Stimulated activated CD4-positive, alpha-beta T cell treated with anti-CD3 and anti-CD28 coated beads, Interleukin-4, amount 100 ng/mL, for 48 hours (primary cell): ENCODE results near the gene BICD2.
A peak's percentile ranks its signal among the peaks of the same experiment; 100 is the strongest.

Source experiments
- DNase-seq, 2 donors: peaks; one replicate each; pipeline ENCODE4 v3.0.0-alpha.2; 2020; ENCODE audit warnings: low read depth in 2 of 2

BICD2 gene

DNA sequence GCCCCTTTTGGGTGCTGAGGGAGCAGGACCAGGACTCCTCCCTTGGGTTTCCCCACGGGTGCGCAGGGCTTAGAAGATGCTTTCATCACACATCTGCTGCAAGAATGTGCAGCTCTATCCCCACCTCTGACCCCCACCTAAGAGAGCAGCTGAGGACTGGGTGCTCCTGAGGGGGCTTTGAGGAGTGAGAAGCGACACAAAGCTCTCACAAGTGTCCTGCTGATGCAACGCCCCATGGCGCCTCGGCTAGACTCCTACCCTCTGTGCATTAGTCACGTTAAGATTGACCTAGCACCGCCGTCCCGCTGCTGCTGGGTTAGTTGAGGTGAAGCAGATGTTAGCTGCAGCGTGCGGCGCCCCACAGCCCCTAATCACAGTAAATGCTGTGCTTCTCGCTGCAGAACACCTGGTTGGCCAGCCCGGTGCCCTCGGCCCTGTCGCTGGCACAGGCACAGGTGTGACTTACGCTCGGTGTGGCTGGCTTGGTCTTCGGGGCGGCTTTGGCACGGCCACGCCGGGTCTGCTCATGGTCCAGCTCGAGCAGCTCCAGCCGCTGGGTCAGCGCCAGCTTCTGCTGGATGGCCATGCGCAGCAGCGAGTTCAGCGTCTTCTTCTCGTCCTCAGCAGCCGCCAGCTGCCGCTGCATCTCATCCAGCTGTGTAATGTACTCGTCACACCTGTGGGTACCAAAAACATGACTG lies 49.7 kb downstream of the BICD2 start:
- no peak for DNase-seq

DNA sequence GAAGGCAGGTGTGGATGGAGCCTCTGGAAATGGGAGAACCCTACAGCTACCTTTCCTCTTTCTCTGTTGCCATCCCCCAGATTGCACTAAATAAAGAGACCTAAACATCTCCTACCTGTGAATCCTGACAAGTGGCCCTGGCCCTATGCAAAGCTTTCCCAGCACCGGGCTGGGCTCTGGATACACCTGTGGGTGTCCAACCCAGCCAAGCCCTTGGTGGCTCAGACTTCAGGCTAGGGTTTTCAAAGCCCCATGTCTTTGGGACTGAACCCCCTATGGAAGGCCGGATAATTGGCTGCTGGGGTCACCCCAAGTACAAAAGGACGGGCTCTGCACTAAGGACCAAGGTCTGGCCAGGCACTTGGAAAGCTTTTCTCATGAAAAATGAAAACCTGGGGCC lies 50.6 kb downstream of the BICD2 start:
- DNase-seq, result no peak

DNA sequence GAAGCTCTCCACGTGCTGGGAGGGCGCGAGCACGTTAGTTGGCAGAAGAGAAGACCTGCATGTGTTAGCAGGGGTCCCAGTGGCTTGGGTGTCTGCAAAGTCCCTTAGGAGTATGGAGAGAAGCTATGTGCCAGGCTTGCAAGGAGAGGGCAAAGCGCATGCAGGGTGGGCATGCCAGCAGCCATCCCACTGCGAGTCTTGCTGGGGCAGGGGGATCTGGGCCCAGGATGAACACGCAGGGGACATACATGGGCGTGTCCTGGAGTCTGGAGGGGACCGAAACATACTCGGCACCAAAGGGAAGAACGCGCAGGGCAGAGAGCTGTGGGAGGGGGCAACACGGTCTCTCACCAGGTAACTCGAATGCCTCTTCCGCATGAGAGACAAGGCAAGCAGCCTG lies 51.1 kb downstream of the BICD2 start:
- DNase-seq, result no peak

DNA sequence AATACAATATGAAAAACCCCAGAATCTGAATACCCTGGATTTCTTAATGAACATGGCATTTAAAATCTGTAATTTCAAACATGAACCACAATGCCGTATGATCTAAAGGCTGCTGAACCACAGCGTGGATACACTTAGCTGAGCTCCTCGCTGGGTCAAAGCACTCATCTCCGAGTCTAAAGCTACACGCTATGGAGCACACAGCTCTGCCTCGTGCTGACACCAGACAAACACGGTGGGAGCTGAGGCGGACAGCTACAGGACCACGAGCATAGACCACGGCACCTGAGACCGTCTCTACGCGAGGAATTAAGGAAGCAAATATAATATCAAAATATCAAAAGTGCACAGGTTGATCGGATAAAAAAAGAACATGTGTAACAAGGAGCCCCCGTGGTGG lies 51.9 kb downstream of the BICD2 start:
- no peak for DNase-seq

DNA sequence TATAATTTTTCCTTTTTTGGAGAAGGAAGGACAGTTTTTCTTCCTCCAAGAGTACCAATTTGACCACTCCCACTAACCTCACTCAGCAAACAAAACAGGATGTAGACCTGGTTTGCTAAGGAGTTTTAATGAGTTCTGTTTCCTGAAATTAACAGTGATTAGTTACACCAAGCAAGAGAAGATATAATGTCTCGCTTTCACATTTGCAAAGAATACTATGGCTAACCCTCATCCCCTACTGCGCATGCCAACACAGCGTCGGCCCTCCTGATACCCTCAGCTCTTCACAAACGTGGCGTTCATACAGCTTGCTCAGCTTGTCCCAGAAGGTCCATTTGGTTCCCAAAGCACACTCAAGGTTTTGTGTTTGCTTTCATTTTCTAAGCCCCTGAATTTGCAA lies 52.8 kb downstream of the BICD2 start:
- DNase-seq, result no peak

DNA sequence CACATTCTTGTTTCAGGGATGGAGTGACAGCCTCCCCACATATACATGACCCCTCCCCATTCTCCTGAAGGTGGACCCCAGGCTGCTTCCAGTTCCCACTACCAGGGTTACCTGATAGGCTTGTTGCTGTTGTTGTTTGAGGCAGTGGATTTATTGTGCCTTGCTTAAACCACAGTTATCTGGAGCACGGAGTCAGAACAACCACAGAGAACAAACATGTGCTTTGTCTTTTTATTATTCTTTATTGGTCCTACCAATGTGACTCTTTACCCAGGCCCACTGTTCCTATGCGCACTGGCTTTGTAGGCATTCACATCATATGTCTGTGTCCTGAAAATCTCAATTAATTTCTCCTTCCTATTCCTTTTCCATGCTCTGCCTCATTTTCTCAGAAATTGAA lies 53.5 kb downstream of the BICD2 start:
- no peak for DNase-seq

DNA sequence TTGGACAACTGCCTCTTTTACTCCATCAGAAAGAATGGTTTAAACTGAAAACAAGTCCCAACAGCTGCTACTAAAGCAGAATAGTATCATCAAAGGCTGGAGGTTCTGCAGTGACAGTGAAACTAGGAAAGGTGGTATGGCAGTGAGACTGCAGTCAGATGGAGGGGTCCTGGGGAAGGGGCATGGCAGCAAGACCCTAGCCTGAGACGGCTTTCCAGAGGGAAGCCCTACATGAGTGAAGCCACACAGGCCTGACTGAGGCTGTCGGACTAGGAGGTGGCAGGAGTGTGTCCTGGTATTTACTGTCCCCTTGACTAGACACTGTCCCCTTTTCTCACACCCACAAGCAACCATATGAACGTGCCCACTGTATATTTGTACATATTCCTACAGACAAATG lies 54.3 kb downstream of the BICD2 start:
- DNase-seq, result no peak

DNA sequence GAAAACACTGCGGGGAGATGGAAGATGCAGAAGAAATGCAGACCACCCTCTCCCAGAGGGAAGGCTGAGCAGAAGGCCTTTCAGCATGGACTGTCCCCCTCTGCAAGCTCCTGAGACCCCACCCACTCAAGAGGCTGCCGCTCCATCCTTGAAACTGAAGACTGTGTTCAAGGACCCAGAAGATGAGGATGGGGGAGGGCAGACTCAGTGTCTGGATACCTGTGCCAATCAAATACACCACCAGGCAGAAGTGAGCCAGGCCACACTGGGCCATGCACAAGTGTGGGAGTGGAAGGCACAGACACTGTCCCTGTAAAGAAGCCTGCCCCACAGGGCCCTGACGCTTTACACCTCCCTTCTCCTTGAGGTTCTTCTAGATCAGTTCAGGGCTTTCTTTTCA lies 54.7 kb downstream of the BICD2 start:
- no peak for DNase-seq

DNA sequence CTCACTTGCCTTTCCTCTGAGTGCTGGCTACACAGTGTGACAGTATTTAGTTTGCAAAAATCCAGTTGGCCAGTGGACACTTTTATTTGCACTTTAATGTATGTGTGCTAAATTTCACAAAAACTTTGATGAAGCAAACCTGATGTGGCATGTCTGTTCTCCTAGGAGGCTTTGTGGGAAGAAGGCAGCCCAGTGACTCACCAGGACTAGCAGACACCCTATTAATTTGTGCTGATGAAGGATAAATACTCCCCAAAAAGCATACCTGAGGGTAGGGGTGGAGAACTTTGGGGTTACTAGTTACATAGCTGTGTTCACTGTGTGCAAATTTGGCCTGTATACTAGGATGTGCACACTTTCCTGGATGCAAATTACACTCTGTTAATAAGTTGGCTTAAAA lies 55.4 kb downstream of the BICD2 start:
- no peak for DNase-seq

DNA sequence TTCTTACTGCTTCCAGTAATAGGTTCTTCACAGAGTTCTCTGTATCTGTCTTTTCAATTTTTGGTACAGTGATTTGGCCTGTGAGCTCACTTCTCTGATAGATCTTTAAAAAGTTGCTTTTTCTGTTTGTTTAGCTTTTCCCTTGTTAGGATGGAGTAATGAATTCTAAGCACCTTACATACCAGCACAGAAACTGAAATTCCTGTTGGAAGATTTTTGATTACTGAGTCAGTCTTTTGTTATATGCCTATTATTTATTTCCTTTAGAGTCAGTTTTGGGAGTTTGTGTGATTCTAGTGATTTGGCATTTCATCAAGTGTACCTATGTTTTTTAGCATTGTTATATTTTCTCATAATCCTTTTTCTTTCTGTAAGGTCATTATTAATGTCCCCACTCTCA lies 57.1 kb downstream of the BICD2 start:
- DNase-seq, result no peak

DNA sequence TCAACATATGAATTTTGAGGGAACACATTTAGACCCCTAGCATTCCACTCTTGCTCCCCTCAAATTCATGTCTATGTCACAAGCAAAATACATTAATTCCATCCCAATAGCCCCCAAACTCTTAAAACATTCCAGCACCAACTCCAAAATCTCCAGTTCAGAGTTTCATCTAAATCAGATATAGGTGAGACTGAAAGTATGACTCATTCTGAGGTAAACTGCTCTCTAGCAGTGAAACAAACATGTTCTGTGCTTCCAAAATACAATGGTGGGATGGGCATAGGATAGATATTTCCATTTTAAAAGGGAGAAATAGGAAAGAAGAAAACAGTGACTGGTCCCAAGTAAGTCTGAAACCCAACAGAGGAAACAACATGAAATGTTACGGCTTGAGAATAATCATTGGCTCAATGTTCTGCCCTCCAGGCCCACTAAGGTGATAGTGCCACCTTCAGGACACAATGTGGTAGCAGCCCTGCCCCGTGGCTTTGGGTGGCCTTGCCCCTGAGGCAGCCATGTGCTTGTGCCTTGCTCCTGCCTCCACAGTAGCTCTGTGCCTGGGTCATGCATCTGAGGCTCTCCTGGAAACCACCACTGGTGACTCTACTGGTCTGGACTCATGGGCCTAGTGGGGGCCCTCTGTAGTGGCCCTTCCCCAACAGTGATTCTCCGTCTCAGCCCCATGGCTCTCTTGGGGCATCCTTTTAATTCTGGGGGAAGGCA lies 58.3 kb downstream of the BICD2 start:
- peak; percentile 26 to 30 for DNase-seq

DNA sequence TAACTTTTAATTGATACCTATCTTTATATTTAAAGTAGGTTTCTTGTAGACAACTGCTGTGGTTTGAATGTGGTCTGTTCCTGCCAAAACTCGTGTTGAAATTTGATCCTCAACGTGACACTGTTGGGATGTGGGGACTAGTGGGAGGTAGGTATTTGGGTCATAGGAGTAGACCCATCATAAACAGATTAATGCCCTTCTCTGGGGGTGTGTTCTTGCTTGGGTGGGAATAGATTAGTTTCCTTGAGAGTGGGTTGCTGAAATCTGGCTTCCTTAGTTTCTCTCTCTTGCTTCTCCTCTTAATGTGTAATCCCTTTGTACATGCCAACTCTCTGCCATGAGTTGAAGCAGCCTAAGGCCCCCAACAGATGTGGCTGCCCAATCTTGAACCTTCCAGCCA lies 60.1 kb downstream of the BICD2 start:
- no peak for DNase-seq

DNA sequence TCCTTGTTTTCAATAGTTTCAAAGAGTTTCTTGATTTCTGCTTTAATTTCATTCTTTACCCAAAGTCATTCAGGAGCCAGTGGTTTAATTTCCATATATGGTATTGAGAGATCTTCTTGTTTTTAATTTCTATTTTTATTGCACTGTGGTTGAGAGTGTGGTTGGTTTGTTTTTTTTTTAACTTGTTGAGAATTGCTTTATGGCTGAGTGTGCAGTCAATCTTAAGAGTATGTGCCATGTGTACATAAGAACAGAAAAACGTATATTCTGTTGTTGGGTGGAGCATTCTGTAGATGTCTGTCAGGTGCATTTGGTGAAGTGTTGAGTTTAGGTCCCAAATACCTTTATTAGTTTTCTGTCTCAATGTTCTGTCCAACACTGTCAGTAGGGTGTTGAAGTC lies 68.0 kb downstream of the BICD2 start:
- no peak for DNase-seq

DNA sequence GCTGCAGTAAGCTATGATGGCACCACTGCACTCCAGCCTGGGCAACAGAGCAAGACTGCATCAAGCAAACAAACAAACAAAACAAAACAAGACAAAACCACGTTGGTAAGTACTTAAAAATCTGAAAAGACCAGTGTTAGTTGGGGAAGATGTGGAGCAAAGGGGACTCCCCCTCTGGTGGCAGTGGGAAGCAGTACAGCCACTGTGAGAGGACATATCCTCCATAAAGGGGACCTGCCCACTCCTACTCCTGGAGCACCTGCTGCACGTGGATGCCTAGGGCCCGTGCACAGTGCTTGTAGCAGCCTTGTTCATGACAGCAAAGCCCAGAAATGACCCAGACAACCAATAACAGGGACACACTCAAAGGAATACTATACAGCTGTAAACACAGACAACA lies 77.7 kb downstream of the BICD2 start:
- DNase-seq, result no peak

DNA sequence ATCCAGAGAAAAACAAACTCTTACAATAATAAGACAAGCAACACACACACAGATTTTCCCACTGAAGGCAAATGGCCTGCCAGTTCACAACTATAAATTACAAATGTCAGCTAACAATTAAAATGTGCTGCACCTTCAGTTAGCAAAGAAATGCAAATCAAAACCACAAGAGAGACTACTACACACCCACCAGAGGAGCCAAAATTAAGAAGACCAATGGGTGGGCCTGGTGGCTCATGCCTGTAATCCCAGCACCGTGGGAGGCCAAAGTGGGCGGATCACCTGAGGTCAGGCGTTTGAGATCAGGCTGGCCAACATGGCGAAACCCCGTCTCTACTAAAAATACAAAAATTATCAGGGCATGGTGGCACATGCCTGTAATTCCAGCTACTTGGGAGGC lies 79.6 kb downstream of the BICD2 start:
- DNase-seq, result no peak

DNA sequence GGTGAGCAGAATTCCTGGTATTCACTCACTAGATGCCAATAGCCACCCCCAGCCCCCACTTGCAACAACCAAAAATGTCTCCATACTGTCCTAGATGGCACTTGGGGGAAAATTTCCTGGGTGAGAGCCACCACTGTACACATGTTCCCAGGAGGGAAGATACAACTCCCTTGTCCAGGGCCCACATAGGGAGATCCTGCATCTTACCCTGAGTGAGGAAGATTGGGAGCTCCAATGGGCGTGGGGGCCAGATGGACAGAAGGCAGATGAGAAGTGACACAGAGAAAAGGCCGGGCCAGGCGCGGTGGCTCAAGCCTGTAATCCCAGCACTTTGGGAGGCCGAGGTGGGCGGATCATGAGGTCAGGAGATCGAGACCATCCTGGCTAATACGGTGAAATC lies 82.4 kb downstream of the BICD2 start:
- no peak for DNase-seq

DNA sequence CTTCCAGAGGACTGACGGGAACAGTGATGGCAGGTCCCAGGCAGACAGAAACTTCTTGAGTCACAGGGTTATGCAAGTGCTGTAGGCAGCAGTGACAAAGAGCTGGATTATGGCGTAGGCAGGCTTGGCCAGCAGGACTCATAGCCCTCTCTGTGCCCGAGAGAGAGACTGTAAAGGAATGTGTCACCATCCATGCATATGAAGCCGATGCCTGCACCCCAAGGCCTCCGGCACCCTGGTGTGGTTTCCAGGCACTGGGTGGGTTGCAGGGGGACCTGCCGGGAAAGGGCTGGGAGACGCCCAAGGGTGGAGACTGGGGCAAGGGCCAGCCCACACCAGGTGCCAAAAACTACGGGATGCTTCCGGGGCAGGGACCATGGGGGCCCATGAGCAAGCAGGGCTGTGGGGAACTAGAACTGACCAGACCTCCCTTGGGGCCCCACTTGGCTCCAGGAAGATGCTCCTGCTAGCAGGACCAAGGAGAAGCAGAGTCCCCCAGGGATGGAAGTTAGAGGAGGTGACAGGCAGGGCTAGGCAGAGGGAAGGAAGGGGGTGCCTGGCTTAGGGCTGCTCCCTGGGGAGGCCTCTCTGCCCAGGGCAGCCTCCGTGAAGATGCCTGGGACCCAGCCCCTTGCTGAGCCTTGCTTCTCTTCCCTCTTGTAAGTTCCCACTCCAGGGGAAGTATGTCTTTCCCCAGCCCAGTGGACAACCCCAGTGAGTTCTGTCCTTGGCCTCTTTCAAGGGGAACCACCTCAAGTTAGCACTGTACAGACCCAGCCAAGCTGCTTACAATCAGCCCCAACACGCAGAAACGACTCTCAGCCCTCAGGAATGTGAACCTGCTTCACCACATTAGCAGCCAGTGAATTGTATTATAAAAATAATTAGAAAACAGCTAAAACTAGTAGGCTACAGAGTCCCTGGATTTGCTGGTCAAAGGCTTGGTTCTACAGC lies 84.2 kb downstream of the BICD2 start:
- no peak for DNase-seq

DNA sequence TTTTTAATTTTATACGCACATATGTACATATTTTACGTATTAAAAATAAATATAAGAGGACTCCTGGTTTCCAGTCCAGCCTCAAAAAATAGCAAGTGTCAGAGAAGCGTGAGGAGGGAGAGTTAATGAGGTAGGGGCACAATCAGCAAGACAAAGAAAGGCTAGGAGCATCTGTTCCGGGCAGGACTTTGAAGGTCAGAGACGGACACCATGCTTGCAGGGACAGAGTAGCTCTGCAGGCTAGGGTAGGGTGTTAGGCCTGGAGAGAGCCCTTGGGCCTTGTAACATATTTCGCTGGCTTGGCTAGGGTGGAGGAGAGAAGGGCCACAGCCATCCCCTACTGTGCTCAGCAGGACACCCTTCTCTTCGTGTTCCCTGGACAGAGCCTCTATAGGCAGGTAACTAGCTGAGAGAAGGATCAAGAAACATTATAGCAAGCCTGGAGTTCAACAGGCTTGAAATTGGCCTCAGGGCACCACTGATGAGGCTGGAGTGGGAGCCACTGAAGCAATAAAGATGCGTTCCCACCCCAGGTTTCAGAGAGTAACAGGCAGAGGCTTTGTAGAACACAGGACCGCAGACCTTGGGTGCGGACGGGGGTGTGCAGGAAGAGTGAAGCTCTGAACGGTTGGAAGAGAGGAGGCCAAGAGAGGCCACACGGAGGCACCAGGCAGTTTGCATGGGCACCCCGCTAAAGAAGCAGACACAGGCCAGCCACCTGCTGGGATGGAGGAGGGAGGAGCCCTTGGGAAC lies 85.0 kb downstream of the BICD2 start:
- DNase-seq, result no peak

DNA sequence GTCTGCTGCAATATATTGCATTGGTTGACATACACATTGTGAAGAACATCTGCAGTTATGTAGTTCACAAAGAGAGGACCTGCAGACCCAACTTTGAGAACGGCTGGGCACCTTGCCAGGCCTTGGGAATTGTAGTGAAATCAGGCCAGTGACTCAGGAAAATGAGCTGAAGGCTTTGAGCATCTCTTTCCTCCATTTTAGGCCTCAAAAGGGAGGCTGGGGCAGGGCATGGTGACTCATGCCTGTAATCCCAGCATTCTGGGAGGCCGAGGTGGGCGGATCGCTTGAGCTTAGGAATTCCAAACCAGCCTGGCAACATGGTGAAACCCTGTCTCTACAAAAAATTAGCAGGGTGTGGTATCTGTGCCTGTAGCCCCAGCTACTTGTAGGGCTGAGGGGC lies 93.3 kb downstream of the BICD2 start:
- DNase-seq, result no peak

DNA sequence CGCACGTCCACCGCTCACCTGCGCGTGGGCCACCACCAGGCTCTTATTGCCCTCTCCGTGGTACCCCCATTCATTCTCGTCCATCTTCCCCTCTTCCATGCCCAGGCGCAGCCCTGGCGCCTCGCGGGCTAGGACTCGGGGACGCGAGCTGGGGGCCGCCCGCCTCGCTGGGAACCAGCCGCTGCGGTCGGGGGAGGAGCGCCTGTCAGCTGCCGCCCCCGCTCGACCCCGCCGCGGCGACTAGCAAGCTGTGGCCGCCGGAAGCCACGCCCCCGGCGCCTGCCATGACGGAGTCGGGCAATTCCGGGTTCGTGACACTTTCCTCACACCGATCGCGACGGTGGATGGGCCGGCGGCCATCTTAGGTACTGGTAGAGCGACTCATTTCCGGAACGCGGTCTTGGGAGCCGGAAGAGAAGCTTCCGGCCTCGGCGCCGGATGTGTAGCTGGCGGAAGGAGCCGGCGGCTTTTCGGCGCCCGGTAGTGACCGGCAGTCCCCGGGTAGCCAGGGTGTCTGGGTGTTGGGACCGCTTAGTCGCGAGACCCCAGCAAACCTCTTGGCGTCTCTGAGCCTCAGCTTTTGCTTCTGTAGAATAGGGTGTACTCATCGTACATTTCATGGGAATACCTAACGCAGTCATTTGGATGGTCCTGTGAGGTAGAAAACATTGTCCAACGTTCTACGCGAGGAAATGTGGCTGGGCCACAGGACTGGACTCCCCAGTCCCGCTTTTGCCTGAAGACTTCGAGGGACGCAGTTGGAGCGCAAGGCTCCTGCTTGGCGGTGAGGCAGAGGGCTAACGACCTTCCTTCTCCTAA lies 94.5 kb downstream of the BICD2 start, which contains the start of gene IPPK:
IPPK (minus strand) TSS at position 242 of the 819 bp plus-strand sequence; CDS start at position 99, 143 bp downstream.
- DNase-seq, result peak; percentile 93 to 98

DNA sequence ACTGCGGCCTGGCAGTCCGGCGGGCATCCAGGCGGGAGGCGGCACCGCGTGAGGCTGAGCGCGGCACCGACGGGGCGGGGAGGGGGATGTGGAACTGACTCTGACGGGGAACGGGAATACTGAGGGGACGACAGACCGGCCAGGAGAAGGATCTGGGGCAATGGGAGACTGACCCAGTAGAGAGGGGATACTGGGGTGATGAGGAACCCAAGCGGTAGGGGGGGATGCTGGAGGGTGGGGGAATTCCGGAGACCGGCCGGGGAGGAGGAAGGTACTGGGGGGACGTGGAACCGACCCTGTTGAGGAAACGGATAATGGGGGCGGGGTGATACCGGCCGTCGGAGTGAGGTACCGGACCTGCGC lies 95.1 kb downstream of the BICD2 start:
- DNase-seq, result peak; percentile 8 to 15
